Peyer's patch (tissue), 4 donors: ENCODE data around the gene SMARCA2.

ENCODE experiments used
- POLR2A ChIP-seq, 2 donors: fragments of 450-650 bp; IDR thresholded peaks; one replicate each; pipeline ENCODE4 v1.5.1; 2017; ENCODE audit warnings: antibody characterized with exemption in 2 of 2, mild to moderate bottlenecking in 2 of 2, moderate library complexity in 2 of 2
- TF ChIP-seq, protein P1 (sequence below), 6 experiments: fragments of 450-650 bp in 4 of 6; fragments of 200-600 bp in 2 of 6; sonication (generic) in 1 of 6; IDR thresholded peaks; one replicate each; pipeline ENCODE4 v1.5.1; 2017 to 2019; ENCODE audit warnings: antibody characterized with exemption in 6 of 6, mild to moderate bottlenecking in 3 of 6, moderate library complexity in 1 of 6

DNA sequence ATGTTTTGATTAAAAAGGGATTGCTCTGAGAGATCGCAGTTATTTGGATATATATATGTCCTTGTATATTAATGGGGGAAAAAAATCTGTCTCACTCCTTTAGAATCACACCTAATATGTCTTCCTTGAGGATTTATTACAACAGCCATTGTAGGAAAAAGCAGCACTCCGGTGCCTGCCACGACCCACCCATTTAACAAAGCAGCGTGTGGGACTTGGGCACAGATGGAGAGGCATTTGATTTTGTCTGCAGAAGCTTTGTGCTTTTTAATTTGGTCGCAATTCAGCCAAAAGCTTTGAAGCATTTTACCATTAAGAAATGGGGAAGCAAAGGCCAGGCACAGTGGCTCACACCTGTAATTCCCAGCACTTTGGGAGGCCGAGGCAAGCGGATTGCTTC is 159.2 kb downstream of the SMARCA2 start:
- TF ChIP-seq, protein P1, sequence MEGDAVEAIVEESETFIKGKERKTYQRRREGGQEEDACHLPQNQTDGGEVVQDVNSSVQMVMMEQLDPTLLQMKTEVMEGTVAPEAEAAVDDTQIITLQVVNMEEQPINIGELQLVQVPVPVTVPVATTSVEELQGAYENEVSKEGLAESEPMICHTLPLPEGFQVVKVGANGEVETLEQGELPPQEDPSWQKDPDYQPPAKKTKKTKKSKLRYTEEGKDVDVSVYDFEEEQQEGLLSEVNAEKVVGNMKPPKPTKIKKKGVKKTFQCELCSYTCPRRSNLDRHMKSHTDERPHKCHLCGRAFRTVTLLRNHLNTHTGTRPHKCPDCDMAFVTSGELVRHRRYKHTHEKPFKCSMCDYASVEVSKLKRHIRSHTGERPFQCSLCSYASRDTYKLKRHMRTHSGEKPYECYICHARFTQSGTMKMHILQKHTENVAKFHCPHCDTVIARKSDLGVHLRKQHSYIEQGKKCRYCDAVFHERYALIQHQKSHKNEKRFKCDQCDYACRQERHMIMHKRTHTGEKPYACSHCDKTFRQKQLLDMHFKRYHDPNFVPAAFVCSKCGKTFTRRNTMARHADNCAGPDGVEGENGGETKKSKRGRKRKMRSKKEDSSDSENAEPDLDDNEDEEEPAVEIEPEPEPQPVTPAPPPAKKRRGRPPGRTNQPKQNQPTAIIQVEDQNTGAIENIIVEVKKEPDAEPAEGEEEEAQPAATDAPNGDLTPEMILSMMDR (IDR thresholded peaks at IDR 0.05) = no peak
- no peak for TF ChIP-seq POLR2A (IDR thresholded peaks at IDR 0.05)
